Large intestine (tissue), 3 donors: Measurements from ENCODE around the gene MINDY2. TPM values are rescaled to one million over a fixed set of nuclear protein-coding genes. Genes with fewer than 3 reads are reported as not detected.

Source experiments
- DNase-seq, 2 donors: peaks; one replicate each; pipeline versions ENCODE4 v3.0.0 to v3.0.0-alpha.2; 2013
- H3K27ac ChIP-seq: one replicate; pipeline ENCODE4 v1.5.1; 2013; ENCODE audit warnings: low read length
- H3K27me3 ChIP-seq: 2 replicates; pipeline ENCODE4 v1.6.1; 2013; ENCODE audit warnings: low read length; ENCODE audit not compliant: control insufficient read depth, insufficient read depth
- H3K36me3 ChIP-seq: 2 replicates; pipeline ENCODE4 v1.6.1; 2013; ENCODE audit warnings: low read length; ENCODE audit not compliant: control insufficient read depth, insufficient read depth
- H3K4me1 ChIP-seq: one replicate; pipeline ENCODE4 v1.6.1; 2013; ENCODE audit warnings: low read length; ENCODE audit not compliant: control insufficient read depth, insufficient read depth
- H3K4me3 ChIP-seq: one replicate; pipeline ENCODE4 v1.5.1; 2013; ENCODE audit warnings: low read length
- H3K9me3 ChIP-seq: one replicate; pipeline ENCODE4 v1.6.1; 2013; ENCODE audit warnings: mild to moderate bottlenecking, low read depth, low read length, moderate library complexity; ENCODE audit not compliant: control insufficient read depth
- WGBS: methylation state at CpG from one replicate; pipeline ENCODE4 v1.1.5; 2013; ENCODE audit warnings: low lambda C conversion rate; ENCODE audit not compliant: insufficient coverage; 5-methylcytosine and 5-hydroxymethylcytosine counted together
- polyA plus RNA-seq: library from polyadenylated mRNA; unstranded; fragments of 120-200 nt; gene quantifications from one replicate; pipeline ENCODE4 v1.2.1, GENCODE V29; 2013

Gene MINDY2
- polyA plus RNA-seq, 1 donor, result 12.3 TPM

DNA sequence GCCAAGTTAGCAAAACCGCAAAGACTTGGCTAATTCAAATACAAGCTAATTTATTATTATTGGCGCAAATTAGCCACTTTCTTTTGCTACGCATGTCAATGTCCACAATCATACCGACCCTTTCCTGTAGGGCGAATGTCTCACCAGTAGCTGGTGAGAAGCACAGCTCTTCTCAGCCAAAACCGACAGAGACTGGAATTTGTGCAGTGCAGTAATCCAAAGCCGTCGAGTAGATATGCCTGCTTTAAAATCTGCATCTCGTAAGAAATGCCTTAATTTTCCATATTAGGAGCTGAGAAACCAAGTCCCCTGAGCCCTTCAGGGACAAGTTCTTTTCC lies 614 bp upstream of the MINDY2 start:
- Histone ChIP-seq H3K9me3 (peaks cover 7% of the 10 kb centered on the region), H3K27me3 (no peaks in the 10 kb centered on the region), H3K36me3 (no peaks in the 10 kb centered on the region), H3K4me1 (peaks cover 15% of the 10 kb centered on the region), H3K4me3 (peak overlapping the region; percentile 72), H3K27ac (peak overlapping the region; percentile 98)
- no peak for DNase-seq
- no CpG with 5 or more reads among the region's 9 CpGs for WGBS

DNA sequence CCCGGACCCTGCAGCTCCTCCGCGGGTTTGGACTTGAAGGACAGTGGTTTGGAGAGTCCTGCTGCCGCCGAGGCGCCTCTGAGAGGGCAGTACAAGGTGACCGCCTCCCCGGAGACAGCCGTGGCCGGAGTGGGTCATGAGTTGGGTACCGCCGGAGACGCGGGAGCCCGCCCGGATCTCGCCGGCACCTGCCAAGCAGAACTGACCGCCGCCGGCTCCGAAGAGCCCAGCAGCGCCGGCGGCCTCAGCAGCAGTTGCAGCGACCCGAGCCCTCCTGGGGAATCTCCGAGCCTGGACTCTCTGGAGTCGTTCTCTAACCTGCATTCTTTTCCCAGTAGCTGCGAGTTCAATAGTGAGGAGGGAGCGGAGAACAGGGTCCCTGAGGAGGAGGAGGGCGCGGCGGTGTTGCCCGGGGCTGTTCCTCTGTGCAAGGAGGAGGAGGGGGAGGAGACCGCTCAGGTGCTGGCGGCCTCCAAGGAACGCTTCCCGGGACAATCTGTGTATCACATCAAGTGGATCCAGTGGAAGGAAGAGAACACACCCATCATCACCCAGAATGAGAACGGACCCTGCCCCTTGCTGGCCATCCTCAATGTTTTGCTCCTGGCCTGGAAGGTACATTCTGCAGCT lies 634 bp downstream of the MINDY2 start:
- WGBS, result no CpG with 5 or more reads among the region's 40 CpGs
- peak; percentile 40 to 73 for DNase-seq
- Histone ChIP-seq H3K9me3 (peaks cover 7% of the 10 kb centered on the region), H3K27me3 (no peaks in the 10 kb centered on the region), H3K4me1 (peaks cover 15% of the 10 kb centered on the region), H3K4me3 (peak overlapping the region; percentile 99), H3K36me3 (no peaks in the 10 kb centered on the region), H3K27ac (peak overlapping the region; percentile 98)

GRCh38 chr15:58773024-58773423 lies 1.9 kb downstream of the MINDY2 start:
- peak overlapping the region; percentile 99 for H3K4me3 ChIP-seq
- H3K4me1 ChIP-seq, result peaks cover 15% of the 10 kb centered on the region

DNA sequence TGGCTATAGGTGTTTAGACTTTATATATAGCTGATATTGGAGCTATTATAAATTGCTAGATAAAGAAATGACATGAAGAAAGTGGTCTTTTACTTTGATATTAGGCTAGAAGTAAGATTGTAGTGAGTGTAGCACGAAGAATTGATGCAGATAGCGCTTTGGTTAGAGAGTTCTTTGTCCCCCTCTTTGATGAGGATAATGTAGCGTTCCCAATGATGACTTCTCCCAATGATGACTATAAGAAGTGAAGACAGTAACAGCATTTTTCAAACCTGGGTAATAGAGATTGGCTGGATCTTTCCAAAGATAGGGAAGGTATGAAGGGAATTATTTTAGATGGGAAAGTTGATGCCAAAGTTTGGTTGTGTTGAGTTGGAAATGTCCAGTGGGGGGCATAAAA lies 4.3 kb downstream of the MINDY2 start:
- DNase-seq, result no peak
- no peaks in the 10 kb centered on the region for H3K27me3 ChIP-seq
- H3K36me3 ChIP-seq, result peaks cover under 1% of the 10 kb centered on the region
- no CpG with 5 or more reads among the region's 3 CpGs for WGBS
- H3K4me1 ChIP-seq, result peaks cover 10% of the 10 kb centered on the region
- peaks cover 7% of the 10 kb centered on the region for H3K9me3 ChIP-seq
- no peak overlapping the region for H3K4me3 ChIP-seq
- no peak overlapping the region for H3K27ac ChIP-seq

More at GRCh38 chr15:58773024-58773423, 1.9 kb downstream of the MINDY2 start:
- Histone ChIP-seq H3K27me3 (no peaks in the 10 kb centered on the region), H3K9me3 (peaks cover 7% of the 10 kb centered on the region), H3K27ac (no peak overlapping the region), H3K36me3 (no peaks in the 10 kb centered on the region)
- 79% methylated on average over 2 of the region's 4 CpGs for WGBS
- no peak for DNase-seq

GRCh38 chr15:58777107-58777506 lies 6.0 kb downstream of the MINDY2 start:
- H3K27ac ChIP-seq, result no peak overlapping the region
- WGBS, result 94% methylated on average over 2 of the region's 4 CpGs
- no peak for DNase-seq
- H3K36me3 ChIP-seq, result peaks cover 3% of the 10 kb centered on the region
- no peaks in the 10 kb centered on the region for H3K9me3 ChIP-seq
- H3K4me3 ChIP-seq, result no peak overlapping the region
- H3K4me1 ChIP-seq, result peaks cover 10% of the 10 kb centered on the region
- no peaks in the 10 kb centered on the region for H3K27me3 ChIP-seq

GRCh38 chr15:58779554-58779953 lies 8.5 kb downstream of the MINDY2 start:
- H3K9me3 ChIP-seq, result no peaks in the 10 kb centered on the region
- no peak overlapping the region for H3K27ac ChIP-seq
- no peak for DNase-seq
- peaks cover 5% of the 10 kb centered on the region for H3K36me3 ChIP-seq
- no CpG with 5 or more reads among the region's 1 CpG for WGBS
- H3K4me1 ChIP-seq, result no peaks in the 10 kb centered on the region
- H3K4me3 ChIP-seq, result no peak overlapping the region
- no peaks in the 10 kb centered on the region for H3K27me3 ChIP-seq

DNA sequence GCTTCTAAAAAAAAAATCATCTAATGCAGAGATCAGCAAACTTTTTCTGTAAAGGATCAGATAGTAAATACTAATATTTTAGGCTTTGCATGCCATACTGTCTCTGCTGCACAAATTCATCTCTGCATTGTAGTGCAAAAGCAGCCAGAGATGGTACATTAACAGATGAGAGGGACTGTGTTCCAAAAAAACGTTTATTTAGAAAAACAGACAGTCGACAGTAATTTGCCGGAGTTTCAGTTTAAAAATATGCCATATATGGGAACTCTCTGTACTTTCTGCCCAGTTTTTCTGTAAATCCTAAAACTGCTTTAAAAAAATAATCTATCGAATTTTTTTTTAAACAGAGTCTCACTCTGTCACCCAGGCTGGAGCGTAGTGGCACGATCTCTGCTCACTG lies 14.3 kb downstream of the MINDY2 start:
- no peak for DNase-seq
- Histone ChIP-seq H3K27ac (no peak overlapping the region), H3K4me3 (no peak overlapping the region), H3K9me3 (no peaks in the 10 kb centered on the region), H3K27me3 (no peaks in the 10 kb centered on the region), H3K4me1 (no peaks in the 10 kb centered on the region), H3K36me3 (peaks cover 7% of the 10 kb centered on the region)
- WGBS, result no CpG with 5 or more reads among the region's 6 CpGs

DNA sequence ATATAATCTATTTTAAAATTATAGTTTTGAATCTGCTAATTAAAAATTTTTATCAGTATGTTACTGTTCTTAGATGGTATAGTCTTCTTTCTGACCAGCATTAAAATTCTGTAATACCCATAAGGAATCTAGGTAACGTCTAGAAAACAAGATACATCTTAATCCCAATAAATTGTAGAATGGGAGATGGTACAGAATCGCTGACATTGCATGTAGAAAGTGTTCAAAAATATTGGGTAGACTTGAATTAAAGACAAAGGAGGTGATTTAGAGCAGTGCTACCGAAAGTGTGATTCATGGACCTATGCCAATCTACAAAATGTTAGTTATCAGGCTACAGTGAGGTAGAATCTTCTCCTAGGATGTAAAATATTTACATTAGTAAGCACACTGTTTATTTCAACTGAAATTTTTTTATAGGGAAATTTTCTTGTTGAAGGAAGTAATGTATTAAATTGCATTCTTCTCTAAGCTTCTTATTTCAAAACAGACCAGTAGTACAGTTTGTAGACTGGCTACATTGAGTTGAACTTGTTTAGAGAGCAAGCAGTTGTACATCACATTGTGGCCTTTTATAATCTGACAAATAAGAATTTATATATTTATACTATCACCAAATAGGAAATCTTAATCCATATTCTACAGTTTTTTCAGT lies 17.1 kb downstream of the MINDY2 start:
- H3K36me3 ChIP-seq, result peaks cover 4% of the 10 kb centered on the region
- H3K27ac ChIP-seq, result no peak overlapping the region
- no peaks in the 10 kb centered on the region for H3K9me3 ChIP-seq
- no peaks in the 10 kb centered on the region for H3K27me3 ChIP-seq
- no peak overlapping the region for H3K4me3 ChIP-seq
- WGBS, result 80% methylated on average over 1 of the region's 3 CpGs
- no peak for DNase-seq
- no peaks in the 10 kb centered on the region for H3K4me1 ChIP-seq

GRCh38 chr15:58793862-58794261 lies 22.8 kb downstream of the MINDY2 start:
- Histone ChIP-seq H3K4me3 (no peak overlapping the region), H3K9me3 (no peaks in the 10 kb centered on the region), H3K27ac (peak overlapping the region; percentile 49), H3K36me3 (peaks cover under 1% of the 10 kb centered on the region), H3K4me1 (no peaks in the 10 kb centered on the region), H3K27me3 (no peaks in the 10 kb centered on the region)
- peak; percentile 59 to 64 for DNase-seq
- WGBS, result 47% methylated on average over 3 of the region's 6 CpGs

GRCh38 chr15:58795825-58796224 lies 24.7 kb downstream of the MINDY2 start:
- no peaks in the 10 kb centered on the region for H3K4me1 ChIP-seq
- no peaks in the 10 kb centered on the region for H3K27me3 ChIP-seq
- H3K9me3 ChIP-seq, result no peaks in the 10 kb centered on the region
- H3K4me3 ChIP-seq, result no peak overlapping the region
- no peak overlapping the region for H3K27ac ChIP-seq
- WGBS, result 86% methylated on average over 1 of the region's 2 CpGs
- H3K36me3 ChIP-seq, result no peaks in the 10 kb centered on the region
- DNase-seq, result no peak

DNA sequence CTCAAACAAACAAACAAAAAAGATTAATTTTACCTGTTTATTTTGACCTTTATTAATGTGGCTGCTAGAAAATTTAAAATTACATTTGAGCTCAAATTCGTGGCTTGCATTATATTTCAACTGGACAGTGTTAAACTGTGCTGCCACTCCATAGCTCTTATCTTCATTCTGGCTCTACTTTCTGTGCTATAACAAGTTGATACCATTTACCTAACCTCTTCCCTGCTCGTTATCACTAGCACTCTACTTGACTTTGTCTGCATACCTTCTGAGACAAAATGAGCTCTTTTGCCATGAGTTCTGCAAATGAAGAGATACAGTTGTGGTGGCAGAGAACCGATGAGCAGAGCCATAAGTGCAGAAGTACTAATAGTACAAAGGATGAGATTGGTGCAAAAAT lies 26.4 kb downstream of the MINDY2 start:
- no peak for DNase-seq
- no peak overlapping the region for H3K4me3 ChIP-seq
- no peak overlapping the region for H3K27ac ChIP-seq
- H3K9me3 ChIP-seq, result no peaks in the 10 kb centered on the region
- no peaks in the 10 kb centered on the region for H3K36me3 ChIP-seq
- no peaks in the 10 kb centered on the region for H3K4me1 ChIP-seq
- 57% methylated on average over 1 of the region's 3 CpGs for WGBS
- no peaks in the 10 kb centered on the region for H3K27me3 ChIP-seq
